Body of pancreas (tissue), 4 donors: ENCODE results near the gene HOXB8. TPM values are rescaled to one million over a fixed set of nuclear protein-coding genes. Genes with fewer than 3 reads are reported as not detected.
A peak's percentile ranks its signal among the peaks of the same experiment; 100 is the strongest.

Source experiments
- ATAC-seq: fragments of 150-250 bp; one replicate; pipeline ENCODE4 v1.9.1; 2016
- DNase-seq, 4 donors: peaks; one replicate each; pipeline ENCODE4 v3.0.0-alpha.2; 2019
- H3K27ac ChIP-seq, 4 donors: fragments of 200-600 bp; sonication (generic); 1 replicate in 3 of 4; 2 replicates in 1 of 4; pipeline versions ENCODE4 v1.5.1 to v1.6.1; 2016 to 2019; ENCODE audit warnings: mild to moderate bottlenecking in 1 of 4, mixed read lengths in 1 of 4, moderate library complexity in 1 of 4
- H3K27me3 ChIP-seq, 2 donors: fragments of 200-600 bp; sonication (generic); one replicate each; pipeline ENCODE4 v1.6.0; 2016; ENCODE audit warnings: mild to moderate bottlenecking in 1 of 2
- H3K36me3 ChIP-seq, 2 donors: fragments of 200-600 bp; sonication (generic); replicated peaks in 1 of 2; 2 replicates each; pipeline ENCODE4 v1.5.1; 2016; ENCODE audit warnings: low read depth in 2 of 2; ENCODE audit not compliant: insufficient read depth in 1 of 2
- H3K4me1 ChIP-seq: fragments of 200-600 bp; sonication (generic); one replicate; pipeline ENCODE4 v1.6.0; 2016
- H3K4me3 ChIP-seq, 2 donors: fragments of 200-600 bp; sonication (generic); 1 replicate in 1 of 2; 2 replicates in 1 of 2; pipeline ENCODE4 v1.5.1; 2016 to 2019
- H3K9me3 ChIP-seq, 3 donors: fragments of 200-600 bp; sonication (generic); 1 replicate in 2 of 3; 2 replicates in 1 of 3; pipeline ENCODE4 v1.5.1; 2016
- POLR2A ChIP-seq, 3 donors: fragments of 450-650 bp; IDR thresholded peaks; one replicate each; pipeline ENCODE4 v1.6.1; 2016; ENCODE audit warnings: antibody characterized with exemption in 3 of 3, mild to moderate bottlenecking in 2 of 3
- WGBS, 2 donors: methylation state at CpG; one replicate each; pipeline ENCODE4 v1.1.5; 2017; 5-methylcytosine and 5-hydroxymethylcytosine counted together
- intact Hi-C: fragments of 100-400 bp; cut with DNase I; formaldehyde crosslinking; loops from one replicate; pipeline ENCODE4 v1.15.1; 2023
- total RNA-seq, 2 donors: library from RNA; depleted of rRNA; stranded (reverse); fragments of >200 nt; gene quantifications; one replicate each; pipeline ENCODE4 v1.1.0, GENCODE V29; 2016
- TF ChIP-seq, protein P1 (sequence below), 7 experiments: fragments of 450-650 bp in 4 of 7; fragments of 200-600 bp in 3 of 7; sonication (generic) in 3 of 7; IDR thresholded peaks; one replicate each; pipeline ENCODE4 v1.5.1; 2016 to 2019; ENCODE audit warnings: antibody characterized with exemption in 7 of 7

Gene HOXB8
- total RNA-seq, 2 donors from 2014 or later = not detected

DNA sequence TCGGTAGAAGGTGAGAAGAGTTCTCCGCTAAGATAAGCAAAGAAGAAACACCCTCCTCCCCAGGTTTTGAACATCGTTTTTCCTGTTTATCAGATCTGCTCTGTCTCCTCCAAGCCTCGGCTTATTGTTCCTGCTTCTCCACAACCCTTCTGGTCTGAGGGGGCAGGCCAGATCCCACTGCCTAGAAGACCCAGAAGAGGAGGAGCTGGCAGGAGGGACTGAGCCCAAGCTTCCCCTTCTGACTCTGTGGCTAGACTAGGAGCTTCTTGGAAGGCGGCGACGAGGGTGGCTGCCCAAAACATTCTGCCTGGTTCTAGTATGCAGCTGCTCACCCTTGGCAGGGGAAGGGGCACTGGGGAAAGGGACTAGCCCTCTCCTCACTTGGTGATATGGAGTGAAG is 16.4 kb downstream of the HOXB8 start:
- intact Hi-C loops = no loop called here
- no peak for TF ChIP-seq POLR2A (IDR thresholded peaks at IDR 0.05)
- TF ChIP-seq, protein P1, sequence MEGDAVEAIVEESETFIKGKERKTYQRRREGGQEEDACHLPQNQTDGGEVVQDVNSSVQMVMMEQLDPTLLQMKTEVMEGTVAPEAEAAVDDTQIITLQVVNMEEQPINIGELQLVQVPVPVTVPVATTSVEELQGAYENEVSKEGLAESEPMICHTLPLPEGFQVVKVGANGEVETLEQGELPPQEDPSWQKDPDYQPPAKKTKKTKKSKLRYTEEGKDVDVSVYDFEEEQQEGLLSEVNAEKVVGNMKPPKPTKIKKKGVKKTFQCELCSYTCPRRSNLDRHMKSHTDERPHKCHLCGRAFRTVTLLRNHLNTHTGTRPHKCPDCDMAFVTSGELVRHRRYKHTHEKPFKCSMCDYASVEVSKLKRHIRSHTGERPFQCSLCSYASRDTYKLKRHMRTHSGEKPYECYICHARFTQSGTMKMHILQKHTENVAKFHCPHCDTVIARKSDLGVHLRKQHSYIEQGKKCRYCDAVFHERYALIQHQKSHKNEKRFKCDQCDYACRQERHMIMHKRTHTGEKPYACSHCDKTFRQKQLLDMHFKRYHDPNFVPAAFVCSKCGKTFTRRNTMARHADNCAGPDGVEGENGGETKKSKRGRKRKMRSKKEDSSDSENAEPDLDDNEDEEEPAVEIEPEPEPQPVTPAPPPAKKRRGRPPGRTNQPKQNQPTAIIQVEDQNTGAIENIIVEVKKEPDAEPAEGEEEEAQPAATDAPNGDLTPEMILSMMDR (IDR thresholded peaks at IDR 0.05) = no peak
- 26 to 31% methylated on average over 7 of the region's 7 CpGs for WGBS, 2 donors
- no peak for DNase-seq
- ATAC-seq = no peak
- Histone ChIP-seq H3K27ac (no peak overlapping the region), H3K4me3 (no peak overlapping the region), H3K36me3 (no peaks in the 10 kb centered on the region), H3K27me3 (peaks cover 8 to 77% of the 10 kb centered on the region in 2 donors), H3K9me3 (no peaks in the 10 kb centered on the region), H3K4me1 (peaks cover 38% of the 10 kb centered on the region)

DNA sequence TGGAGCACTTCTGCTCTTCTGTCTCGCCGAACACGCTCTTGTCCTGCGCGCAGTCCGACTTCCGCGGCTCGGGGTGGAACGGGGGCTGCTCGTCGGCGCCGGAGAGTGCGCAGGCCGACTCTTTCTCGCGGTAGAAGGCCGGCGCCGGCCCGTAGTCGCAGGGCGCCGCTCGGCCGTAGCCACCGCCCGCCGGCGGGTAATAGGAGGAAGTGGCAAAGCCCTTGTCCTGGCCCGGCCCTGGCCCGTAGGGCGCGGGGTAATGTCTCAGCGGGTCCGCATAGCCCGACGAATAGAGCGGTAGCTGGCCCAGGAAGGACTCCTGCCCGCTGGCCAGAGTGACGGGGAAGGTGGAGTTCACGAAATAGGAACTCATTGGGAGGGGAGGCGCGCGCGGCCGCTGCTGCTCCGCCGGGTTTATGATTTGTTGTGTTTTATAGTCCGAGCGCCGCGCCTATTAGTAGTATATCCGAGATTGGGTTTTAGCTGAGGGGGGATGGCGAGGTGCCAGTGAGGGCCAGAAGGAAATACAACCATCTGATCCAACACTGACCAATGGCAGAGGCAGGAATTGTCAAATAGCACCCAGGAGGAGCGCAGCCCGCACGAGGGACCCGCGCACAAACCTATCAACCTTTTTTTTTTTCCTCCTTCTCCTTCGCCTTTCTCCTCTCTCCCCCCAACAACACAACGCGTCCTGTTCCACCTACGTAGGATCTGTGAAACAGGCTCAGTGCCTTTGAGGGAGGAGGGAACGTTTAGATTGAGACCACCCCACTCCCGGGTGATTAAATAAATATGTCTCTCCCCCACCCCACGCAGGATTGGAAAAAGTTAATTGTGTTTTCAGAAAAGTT is 17.1 kb downstream of the HOXB8 start:
- Histone ChIP-seq H3K4me3 (no peak overlapping the region), H3K9me3 (no peaks in the 10 kb centered on the region), H3K36me3 (no peaks in the 10 kb centered on the region), H3K27ac (peak overlapping the region in 3 of 4 donors; percentile 39 to 50 (median 40)), H3K4me1 (peaks cover 44% of the 10 kb centered on the region), H3K27me3 (peaks cover 8 to 78% of the 10 kb centered on the region in 2 donors)
- 3% methylated on average over 42 to 68 of the region's 68 CpGs for WGBS, 2 donors
- peak; percentile 51 for ATAC-seq
- TF ChIP-seq, protein P1 (IDR thresholded peaks at IDR 0.05) = no peak
- TF ChIP-seq POLR2A (IDR thresholded peaks at IDR 0.05) = peak in 2 of 3 donors; percentile 31 to 37
- intact Hi-C loops = no loop called here
- peak; percentile 39 to 48 (median 46) for DNase-seq

DNA sequence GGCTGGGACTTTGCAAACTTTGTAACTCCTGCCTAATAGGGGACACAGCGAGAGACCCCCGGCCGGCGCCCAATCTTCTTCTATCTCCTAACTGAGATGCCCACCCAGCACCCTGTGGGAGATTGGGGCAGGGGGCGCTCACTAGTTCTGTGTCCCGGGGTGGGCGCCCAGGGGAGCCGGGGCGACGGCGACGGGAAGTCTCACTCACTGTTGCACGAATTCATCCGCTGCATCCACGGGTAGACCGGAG is 17.6 kb downstream of the HOXB8 start:
- H3K4me3 ChIP-seq = no peak overlapping the region
- WGBS, 2 donors = 2 to 4% methylated on average over 5 to 16 of the region's 16 CpGs
- no peaks in the 10 kb centered on the region for H3K9me3 ChIP-seq
- intact Hi-C loops = no loop called here
- DNase-seq = no peak
- peaks cover 8 to 83% of the 10 kb centered on the region in 2 donors for H3K27me3 ChIP-seq
- no peak for TF ChIP-seq POLR2A (IDR thresholded peaks at IDR 0.05)
- TF ChIP-seq, protein P1 (IDR thresholded peaks at IDR 0.05) = no peak
- H3K27ac ChIP-seq = peak overlapping the region in 2 of 4 donors; percentile 8 to 50
- ATAC-seq = no peak
- no peaks in the 10 kb centered on the region for H3K36me3 ChIP-seq
- H3K4me1 ChIP-seq = peaks cover 46% of the 10 kb centered on the region

DNA sequence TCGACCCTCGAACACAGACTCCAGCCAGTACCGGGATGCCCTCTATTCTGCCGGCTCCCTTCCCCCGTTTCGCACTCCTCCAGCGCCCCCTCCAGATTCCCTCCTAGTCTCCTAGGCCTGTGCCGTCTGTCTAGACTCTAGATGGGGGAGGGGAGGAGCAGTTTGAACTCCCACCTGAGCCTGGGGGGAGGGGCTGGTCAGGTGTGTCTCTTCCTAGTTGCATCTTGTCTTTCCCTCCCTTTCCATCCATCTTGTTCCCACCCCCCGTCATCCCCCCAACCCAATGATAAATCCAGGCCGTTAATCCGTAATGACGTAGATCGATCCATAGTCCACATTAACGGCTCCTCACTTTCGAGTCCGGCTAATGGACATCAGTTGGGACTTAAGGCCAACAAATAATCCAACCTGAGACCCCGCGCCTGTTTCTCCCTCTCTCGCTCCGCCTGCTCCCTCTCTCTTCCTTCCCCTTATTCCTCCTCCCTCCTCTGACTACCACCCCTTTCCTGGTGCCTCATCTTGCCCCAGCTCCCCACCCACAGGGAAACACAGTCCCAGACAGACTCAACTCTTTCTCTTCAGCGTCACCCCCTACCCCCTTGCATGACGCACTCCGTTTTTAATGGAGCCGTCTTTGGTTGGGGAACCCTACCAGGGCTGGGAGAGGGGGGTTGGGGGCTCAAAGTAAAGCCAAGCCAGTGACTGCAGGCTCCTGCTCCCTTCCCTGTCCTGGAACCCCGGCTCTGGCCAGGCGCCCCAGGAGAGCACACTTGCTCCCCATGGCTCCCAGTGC is 18.2 kb downstream of the HOXB8 start:
- no peak overlapping the region for H3K4me3 ChIP-seq
- TF ChIP-seq, protein P1 (IDR thresholded peaks at IDR 0.05) = no peak
- TF ChIP-seq POLR2A (IDR thresholded peaks at IDR 0.05) = no peak
- intact Hi-C loops = no loop called here
- WGBS, 2 donors = 9% methylated on average over 26 of the region's 26 CpGs
- DNase-seq (no peak), ATAC-seq (no peak)
- no peaks in the 10 kb centered on the region for H3K36me3 ChIP-seq
- no peaks in the 10 kb centered on the region for H3K9me3 ChIP-seq
- peaks cover 8 to 83% of the 10 kb centered on the region in 2 donors for H3K27me3 ChIP-seq
- peak overlapping the region in 1 of 4 donors; percentile 8 for H3K27ac ChIP-seq
- H3K4me1 ChIP-seq = peaks cover 42% of the 10 kb centered on the region
